ENCODE measurements around the gene AK8.

AK8 gene

DNA sequence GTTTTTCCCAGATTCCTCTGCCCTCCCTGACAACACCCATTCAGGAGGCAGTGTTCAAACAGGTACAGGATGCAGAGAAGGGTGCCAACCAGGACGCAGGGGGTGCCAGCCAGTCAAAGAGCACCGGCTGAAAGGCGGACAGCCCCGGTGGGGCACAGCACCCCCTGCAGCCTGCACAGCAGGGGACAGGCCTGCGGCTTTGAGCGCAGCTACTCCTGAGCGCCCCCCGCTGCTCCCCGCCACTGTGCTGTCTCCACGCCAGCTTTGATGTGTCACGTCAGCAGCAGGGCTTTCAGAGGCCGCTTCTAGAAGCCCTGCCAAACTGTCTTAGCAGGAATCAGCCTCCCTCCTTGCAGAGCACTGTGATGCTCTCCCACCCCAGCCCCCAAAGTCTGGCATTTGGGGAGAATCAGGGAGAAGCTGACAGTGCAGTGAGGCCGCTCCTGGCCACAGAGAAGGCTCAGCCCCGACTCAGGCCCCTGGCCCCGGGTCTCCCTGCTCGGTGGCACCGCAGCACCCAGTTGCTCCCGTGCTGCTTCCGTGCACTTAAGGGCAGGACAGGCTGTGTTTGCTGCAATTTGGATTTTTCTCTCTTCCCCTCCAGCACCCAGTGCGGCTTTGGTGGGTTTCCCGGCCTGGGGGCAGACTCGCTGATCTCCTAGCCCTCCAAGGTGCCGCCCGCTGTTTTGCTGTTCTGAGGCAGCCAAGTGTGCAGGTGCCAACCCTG is 20.3 kb downstream of the AK8 start:
- no peak for DNase-seq

DNA sequence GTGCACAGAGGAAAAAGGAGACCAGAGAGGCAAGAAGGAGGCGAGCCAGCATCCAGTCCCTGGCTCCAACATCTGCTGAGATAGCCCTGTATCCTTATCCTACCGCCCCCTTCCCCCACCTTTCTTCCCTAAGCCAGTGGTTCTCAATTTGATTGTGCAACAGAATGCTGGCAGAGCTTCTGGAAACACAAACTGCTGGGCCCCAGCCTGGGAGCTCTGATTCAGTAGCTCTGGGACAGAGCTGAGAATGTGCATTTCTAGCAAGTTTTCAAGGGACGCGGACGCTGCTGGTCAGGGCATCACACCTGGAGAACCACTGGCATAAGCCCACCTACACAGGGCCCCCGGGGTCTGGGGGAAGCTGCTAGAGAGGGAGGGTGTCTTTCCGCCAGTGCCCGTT is 21.1 kb downstream of the AK8 start:
- no peak for DNase-seq

DNA sequence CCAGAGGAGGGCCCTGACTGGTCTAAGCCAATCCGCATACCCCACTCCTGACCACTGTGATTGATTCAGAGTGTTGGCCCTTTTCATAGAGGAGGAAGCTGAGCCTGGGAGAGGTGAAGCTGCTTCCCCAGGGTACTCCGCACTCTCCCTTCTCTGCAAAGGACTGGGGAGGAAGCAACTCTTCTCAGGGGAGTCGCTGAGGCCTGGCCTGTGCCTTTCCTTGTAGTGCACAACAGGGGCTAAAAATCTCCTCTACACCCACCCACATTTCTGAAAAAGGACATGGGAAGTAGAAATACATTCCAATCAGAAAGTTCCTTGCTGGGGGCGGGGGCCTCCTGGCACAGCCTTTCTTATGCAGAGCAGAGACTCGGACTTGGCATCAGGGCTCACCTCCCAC is 22.2 kb downstream of the AK8 start:
- DNase-seq = no peak

DNA sequence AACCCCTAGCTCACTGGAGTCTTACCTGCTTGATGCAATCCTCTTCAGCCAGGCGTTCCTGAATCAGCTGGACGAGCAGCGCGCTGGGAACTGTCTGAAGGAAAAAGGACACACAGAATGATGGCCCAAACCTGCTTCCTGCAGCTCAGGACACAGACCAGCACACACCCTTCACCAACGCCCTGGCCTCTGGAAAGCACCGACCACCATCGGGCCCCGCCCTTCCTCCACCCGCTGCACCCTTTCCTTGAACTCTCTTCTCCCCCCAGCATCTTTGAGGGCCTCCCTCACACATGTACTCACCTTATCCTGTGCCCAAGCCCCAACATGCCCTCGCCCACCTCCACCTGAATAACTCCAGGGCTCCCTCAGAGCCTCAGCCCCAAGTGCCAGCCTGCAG is 23.3 kb downstream of the AK8 start:
- DNase-seq = no peak

DNA sequence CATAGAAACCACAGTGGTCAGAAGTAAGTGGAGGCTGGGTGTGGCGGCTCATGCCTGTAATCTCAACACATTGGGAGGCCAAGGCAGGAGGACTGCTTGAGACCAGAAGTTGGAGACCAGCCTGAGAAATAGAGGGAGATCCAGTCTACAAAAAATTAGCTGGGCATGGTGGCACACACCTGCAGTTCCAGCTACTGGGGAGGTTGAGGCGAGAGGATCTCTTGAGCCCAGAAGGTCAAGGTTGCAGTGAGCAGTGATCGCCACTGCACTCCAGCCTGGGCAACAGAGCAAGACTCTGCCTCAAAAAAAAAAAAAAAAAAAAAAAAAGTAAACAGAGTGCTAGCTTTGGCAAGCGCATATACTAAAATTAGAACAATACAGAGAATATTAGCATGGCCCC is 24.6 kb downstream of the AK8 start:
- DNase-seq = no peak

DNA sequence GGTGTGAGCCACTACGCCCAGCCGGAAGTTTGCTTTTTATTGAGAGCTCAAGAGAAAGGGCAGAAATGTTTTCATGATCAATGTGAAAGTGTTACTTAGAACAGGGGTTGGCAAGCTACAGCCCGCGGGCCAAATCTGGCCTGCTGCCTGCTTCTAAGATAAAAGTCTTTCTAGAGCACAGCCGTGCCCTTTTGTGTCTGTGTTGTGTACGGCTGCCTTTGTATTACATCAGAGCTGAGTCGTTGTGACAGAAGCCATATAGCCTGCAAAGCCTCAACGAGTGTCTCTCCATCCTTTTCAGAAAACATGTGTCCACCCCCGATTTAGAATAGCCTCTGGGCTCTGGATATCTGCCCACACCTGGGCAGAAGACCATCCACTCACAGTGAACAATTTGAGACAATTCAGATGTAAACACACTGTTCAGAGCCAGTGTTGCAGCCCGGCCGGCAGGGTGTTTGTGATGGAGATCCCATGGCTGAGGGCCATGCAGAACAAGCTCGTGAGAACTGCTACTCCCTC is 28.8 kb downstream of the AK8 start:
- no peak for DNase-seq

DNA sequence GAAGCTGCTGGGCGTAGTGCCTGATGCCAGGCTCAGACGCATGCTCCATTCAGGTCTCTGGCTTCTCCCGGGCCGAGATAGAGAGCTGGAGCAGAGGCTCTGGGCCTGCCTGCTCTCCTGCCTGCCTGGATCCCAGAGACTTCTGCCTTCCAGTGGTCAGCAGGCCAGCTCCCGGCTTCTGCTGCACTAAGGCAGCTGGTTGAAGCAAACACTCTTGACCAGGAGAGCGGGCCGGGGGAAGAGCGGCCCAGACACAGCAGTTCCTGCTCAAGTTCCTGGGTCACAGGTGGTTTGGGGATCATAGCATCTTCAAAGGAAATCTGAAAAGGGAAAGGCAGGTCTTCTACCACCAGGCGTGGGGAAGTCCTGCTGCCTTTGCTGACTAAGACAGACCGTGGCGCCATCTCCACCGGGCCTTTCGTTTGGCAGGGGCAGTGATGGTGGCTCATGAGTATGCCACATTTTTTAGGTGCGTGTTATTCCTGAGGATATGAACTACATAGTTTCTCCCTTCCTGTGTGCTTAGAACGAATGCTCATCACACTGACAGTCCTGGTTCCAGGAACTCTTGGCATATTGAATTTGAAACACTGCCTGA is 31.1 kb downstream of the AK8 start:
- no peak for DNase-seq

DNA sequence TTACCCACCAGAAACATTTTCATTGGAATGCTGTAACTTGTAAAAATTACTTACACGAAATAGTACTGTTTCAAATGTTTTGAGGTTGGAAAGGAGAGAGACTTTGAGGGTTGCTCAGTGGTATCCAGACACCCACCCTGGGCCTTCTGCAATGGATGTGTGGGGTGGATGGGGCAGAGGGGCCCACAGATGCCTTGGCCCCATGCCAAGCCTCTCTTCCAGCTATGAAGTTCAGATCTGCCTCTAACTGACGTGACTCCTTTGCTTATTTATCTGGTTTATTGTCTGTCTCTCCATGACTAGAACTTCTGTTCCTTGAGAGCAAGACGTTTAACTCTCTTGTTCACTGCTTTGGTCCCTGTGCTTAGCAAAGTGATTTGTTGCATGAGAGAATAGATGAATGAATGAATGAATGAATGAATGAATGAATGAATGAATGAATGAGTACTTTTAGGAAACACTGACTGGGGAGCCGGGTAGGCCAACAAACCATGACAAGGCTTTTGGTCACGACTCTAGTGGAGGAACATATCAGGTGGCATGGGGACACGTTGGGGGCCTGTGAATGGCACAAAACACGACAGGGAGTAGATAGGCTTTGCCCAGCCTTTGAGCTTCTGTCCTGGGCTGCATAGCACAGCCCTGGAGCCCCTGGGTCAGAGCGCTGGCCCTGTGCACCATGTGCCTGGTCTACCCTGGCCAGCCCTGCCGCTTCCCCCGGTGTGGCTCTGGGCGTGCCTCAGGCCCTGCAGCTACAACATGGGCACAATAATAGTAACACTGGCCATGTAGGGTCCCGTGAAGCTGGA is 31.8 kb downstream of the AK8 start:
- DNase-seq = no peak

DNA sequence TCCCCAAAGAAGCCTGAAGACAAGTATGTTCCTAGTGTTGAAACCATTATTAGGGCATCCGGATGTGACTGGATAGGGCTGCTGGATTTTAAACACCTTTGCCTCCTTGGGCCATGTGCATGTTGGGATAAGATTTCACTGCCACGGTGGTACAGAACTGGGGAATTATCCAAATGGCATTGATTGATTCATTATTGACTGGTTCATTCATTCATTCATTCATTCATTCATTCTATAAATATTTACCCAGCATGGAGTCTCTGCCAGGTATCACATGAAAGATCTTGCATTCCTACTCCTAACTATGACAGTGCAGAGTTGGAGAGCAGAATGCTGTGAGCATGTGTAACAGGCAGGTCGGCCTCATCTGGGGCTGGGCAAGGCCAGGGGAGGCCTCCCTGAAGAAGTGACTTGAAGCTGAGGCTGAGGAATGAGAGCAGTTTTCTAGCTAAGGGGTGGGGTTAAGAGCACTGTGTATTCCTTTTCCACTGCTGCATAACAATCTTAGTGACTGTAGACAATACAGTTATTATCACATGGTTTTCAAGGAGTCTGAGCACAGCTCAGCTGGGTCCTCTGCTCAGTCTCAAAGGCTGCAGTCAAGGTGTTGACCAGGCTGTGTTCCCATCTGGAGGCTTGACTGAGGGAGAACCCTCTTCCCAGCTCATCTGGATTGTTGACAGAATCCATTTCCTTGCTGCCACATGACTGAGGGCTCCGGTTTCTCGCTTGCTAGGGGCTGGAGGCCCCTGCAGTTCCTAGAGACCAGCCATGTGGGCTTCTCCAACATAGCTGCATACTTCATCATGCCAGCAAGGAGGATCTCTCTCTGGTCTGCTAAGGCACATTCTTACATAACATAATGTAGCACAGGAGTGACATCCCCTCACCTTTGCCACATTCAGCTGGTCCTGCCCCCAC is 35.7 kb downstream of the AK8 start:
- no peak for DNase-seq

DNA sequence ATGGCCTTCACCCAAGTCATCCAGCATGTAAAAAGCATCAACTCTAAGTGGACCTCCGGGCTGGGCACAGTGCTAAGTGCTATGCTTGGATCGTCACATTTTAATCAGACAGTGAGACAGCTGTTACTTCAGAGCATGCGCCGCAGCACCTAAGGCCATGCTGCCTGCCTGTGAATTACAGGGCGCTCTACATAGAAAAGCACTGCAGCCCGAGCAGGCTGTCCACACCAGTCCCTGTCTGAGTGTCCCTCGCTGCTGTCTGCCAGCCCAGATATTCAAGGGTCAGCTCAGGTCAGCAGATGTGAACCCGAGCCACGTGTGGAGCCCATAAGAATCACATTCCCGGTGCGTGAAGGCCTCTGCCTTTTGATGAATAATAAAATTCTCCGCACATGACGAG is 37.1 kb downstream of the AK8 start:
- no peak for DNase-seq

DNA sequence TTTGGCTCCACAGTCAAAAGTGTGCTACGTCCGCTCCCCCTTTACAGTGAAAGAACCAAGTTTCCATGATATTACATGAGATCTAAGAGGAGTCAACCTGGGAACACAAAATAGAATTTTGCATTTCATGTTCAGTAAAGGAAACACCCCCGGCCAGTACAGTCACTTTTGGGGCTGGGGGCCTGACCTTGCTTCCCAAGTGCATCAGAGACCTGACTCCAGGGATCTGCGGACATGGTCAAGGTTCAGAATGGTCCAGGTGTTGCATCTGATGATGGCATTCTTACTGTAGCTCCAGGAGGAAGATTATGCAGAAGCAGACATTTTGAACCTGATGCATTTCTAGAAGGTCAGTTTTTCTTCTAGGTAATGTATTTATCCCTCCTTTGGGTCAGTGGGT is 39.8 kb downstream of the AK8 start:
- no peak for DNase-seq

DNA sequence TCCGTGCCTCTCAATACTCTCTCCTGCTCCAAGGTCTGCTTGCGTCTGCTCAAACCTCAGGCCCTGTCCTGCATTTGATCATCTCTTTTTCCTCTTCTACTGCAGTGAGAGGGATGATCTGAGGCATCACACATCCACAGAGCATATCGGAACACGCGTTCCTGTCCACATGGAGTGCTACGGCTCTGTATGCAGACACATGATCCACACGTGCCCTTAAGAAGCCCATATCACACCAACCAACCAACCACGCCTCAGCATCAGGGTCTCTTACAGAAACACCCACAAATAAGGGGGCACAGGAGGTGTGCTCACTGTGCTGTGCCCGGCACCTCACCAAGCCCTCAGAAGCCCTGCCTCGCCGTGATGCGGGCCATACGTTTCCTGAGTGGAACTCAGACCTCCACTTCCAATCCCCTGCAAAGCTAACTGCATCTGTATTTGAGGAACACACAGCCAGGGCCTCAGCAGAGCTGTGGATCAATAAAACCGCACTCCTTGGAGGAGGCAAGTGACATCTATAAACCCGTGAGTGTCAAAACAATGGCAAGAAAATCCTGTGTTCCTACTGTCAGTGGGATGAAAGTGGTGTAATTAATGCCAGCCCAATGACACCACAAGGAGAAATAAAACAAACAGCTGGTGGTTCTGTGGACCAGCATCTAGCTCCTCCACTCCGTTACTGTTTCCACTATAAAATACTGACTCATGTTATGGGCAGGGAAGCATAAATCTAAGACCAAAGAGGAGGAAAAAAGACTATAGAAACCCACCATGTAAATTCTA is 40.4 kb downstream of the AK8 start:
- no peak for DNase-seq

DNA sequence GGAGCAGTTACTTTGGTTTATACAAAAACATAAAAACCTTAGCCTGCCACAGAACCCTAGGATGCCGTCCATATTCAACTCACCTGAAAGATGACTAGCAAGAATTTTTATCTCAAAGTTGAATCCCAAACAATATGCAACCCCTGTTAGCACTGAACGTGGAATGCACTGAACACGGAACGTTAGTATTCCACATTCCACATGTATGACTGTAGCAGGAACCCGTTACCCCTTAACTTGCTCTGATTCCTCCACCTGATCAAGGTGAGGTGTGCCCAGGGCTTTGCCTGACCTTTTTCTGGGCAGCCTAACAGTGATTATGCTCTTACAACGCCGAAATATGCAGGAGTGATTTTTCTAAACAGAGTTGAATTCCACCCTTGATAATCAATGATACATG is 43.7 kb downstream of the AK8 start:
- DNase-seq = no peak

DNA sequence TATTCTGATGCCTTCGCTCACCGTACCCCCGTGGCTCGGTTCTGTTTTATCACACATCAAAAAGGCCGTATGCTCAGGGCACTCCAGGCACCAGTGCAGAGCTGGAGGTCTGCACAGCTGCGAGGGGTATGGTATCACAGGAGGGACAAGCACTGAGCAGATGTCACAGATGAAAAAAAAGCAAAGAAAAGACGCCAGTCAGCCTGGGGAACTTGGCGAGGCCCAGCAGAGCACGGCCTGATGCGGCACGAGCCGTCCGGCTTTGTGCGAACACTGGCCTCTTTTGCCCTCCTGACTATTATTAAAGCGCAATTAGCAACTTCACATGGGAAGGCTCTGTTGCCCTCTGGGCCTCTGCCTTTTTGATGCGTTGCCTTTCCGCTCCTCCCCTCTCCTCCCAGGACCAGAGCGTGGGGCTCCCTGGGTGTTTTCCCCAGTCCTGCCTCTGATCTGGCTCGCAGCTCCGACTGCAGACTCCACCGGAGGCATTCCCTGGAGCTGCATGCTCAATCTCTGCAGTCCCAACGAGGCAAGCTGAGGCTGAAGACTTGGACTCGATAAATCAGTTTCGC is 44.4 kb downstream of the AK8 start:
- DNase-seq = no peak

DNA sequence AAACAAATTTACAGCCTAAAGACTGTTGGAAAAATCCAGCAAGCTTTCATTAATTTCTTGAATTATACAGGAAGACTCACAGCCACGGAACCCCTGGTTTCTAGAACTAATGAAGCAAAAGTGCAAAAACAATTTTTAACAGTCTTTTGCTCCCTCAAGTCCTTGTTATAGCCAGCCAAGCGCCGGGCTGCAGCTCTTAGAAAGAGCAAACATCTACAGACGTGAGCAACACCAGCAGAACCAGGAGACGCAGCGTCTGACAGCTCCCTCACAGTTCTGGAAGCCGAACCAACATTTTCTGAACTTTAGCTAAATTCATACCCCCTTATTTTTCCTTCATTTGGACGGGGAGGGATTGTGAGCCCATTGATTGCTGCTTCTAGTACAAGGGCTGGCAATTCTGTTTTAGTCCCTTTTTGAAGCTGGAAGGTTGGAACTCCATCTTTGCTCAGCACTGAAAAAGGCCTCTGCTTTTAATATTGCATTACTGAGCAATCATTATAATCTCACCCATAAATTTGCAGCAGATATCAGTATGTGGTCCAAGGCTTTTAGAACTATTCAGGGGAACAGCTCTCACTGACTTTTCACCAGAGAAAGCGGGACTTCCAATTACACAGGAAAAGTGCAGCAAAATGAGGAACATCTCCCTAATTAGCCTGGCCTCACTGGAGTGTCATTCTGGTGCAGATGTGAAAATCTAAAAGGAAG is 45.8 kb downstream of the AK8 start:
- no peak for DNase-seq

DNA sequence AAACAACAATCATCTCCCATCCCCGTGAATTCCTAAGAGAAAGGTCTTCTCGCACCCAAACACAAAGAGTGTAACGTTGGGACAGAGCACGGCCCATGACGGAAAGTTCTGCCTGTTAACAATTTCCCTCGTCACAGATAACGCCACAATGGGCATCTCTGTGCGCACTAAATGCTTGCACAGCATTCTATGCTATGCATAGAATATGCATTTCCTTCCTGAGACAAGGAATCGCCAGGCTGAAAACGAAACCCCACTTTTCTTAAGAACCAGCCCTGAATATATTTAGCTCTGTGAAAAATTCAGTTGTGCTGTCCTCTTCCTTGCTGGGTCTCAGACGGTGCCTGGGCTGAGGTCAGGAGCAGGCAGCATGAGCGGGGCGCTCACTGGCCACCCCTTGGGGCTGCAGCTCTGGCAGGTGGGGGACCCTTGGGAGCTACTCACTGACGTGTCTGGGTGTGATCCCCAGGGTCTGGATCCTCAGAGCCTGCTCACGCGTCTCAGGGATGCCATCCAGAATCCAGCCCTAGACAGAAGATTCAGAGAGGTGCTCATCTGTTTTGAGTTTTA is 49.8 kb downstream of the AK8 start:
- no peak for DNase-seq

DNA sequence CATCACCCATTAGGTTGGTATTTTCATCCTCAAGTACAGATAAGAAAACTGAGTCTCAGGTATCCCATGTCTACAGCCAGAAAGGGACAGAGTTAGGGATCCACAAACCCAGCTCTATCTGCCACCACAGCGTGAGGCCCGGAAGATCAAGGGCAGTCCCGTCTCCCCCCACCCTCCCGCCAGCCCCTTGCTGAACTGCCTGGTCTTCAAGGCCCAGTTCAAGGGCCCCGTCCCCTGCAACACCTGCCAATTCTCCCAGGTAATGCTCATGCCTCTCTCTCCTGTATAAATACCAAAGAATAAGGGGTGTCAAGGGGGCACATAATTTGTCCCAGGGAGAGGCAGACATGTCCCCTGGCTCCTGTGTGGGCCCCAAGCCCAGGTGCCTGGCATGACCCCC is 50.7 kb downstream of the AK8 start:
- DNase-seq = no peak

DNA sequence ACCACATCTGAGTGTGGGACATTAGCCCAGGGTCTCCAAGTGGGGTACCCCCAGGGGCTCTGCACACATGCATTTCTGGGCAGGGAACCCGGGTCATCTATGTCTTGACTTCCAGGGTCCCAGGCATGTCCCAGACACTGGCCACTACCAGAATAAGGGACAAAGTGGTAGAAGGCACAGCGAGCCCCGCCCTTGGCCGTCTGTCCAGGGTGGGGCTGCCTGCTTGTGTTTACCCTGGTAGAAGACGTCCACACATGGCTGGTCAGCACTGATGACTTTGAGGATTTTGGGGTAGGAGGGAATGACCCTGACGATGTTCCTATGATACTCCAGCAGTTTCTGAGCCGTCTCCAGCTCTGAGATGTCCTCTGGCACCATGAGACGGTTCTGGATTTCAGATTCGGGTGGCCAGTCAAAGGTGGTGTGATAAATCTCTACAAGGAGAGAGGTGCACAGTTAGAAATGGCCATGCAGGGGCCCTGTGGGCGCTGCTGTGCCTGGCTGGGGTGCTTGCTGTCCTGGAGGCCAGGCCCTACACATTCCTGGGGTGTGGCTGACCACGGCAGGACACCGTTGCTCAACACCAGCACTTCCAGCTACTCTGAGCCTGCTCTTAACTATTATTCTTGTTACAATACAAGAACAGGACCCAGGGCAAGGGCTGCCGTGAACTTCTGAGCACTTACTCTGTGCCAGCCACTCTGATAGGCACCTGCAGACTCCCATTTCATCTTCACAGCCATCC is 51.3 kb downstream of the AK8 start:
- no peak for DNase-seq

DNA sequence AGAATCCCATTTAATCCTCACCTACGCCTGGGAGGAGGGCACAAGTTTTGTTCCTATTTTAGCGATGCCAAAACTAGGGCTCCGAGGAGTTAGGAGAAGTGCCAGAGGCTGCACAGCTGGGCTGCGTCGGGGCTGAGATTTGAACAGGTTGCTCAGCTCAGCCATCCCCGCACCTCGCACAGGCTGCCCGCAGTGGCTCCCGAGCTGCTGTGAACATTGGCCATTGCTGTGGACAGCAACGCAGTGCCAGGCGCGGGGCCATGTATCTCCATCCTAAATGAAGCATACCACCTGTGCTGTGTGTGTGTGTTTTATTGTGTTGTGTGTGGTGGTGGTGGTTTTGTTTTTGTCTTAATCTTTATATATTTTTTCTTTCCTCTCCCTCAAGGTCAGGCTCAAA is 52.0 kb downstream of the AK8 start:
- no peak for DNase-seq

DNA sequence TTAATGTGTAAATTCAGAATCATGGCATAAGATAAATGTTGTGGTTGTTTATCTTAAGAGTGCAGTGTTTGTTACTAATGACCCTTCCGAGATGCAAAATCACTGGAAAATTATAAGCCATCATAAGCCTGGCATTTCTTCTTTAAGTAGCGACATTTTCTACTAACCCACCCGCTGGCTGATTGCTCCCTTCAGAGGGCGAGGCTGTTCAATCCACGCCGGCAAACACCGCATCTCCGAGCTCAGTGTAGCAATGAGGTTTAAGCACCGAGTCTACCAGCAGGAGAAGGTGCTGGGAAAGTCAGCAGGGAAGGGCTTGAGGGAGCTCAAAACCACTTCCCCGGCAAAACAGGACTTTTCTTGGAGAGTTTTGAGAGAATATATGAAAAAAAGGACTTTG is 52.7 kb downstream of the AK8 start:
- no peak for DNase-seq

Data from DMS79 (cell line).